IgD-negative memory B cell (primary cell): Measurements from ENCODE around the gene PTX4. TPM values are rescaled to one million over a fixed set of nuclear protein-coding genes. Genes with fewer than 3 reads are reported as not detected.
A peak's percentile ranks its signal among the peaks of the same experiment; 100 is the strongest.
"Not testable (repeated sequence)": the region's sequence is repeated elsewhere in the genome, so short reads cannot be mapped to it uniquely, and the experiment has no call there.

ENCODE experiments used
- H3K27ac Mint-ChIP-seq, 3 donors: one replicate each; pipeline ENCODE4 v1.8.0; 2020 to 2022; ENCODE audit warnings: mild to moderate bottlenecking in 3 of 3, mixed read lengths in 3 of 3, moderate library complexity in 1 of 3
- H3K27me3 Mint-ChIP-seq: one replicate; pipeline ENCODE4 v1.8.0; 2021; ENCODE audit warnings: mixed read lengths
- H3K36me3 Mint-ChIP-seq: one replicate; pipeline ENCODE4 v1.8.0; 2020; ENCODE audit warnings: mild to moderate bottlenecking, mixed read lengths
- H3K4me1 Mint-ChIP-seq, 3 donors: one replicate each; pipeline ENCODE4 v1.8.0; 2020 to 2022; ENCODE audit warnings: mixed read lengths in 3 of 3, mild to moderate bottlenecking in 1 of 3
- H3K4me3 Mint-ChIP-seq, 4 donors: one replicate each; pipeline ENCODE4 v1.8.0; 2020 to 2022; ENCODE audit warnings: mild to moderate bottlenecking in 4 of 4, mixed read lengths in 4 of 4, moderate library complexity in 3 of 4
- H3K9me3 Mint-ChIP-seq, 3 donors: one replicate each; pipeline ENCODE4 v1.8.0; 2020 to 2021; ENCODE audit warnings: mixed read lengths in 3 of 3, mild to moderate bottlenecking in 1 of 3
- polyA plus RNA-seq: library from polyadenylated mRNA; unstranded; fragments of 300-500 nt; fragmentation: Illumina TruSeq; gene quantifications from one replicate; pipeline ENCODE4 v1.2.3, GENCODE V29; 2021

PTX4 gene
- polyA plus RNA-seq, 1 donor from 2014 or later, result not detected

- Mint-ChIP-seq H3K4me3 (peak overlapping the region; percentile 71 to 92 (median 80)), H3K27me3 (no peaks in the 10 kb centered on the region), H3K4me1 (peaks cover 17 to 42% (median 35%) of the 10 kb centered on the region in 3 donors), H3K27ac (peak overlapping the region; percentile 91 to 99 (median 94)), H3K9me3 (no peaks in the 10 kb centered on the region), H3K36me3 (peaks cover 2% of the 10 kb centered on the region)
Observed at GRCh38 chr16:1470481-1471251, 18.1 kb downstream of the PTX4 start.

GRCh38 chr16:1469693-1470201 lies 19.0 kb downstream of the PTX4 start:
- Mint-ChIP-seq H3K27ac (peak overlapping the region; percentile 91 to 99 (median 96)), H3K9me3 (no peaks in the 10 kb centered on the region), H3K4me3 (peak overlapping the region; percentile 73 to 92 (median 87)), H3K27me3 (no peaks in the 10 kb centered on the region), H3K36me3 (no peaks in the 10 kb centered on the region), H3K4me1 (peaks cover 17 to 40% (median 35%) of the 10 kb centered on the region in 3 donors)

- Mint-ChIP-seq H3K27ac (peak overlapping the region; percentile 91 to 99 (median 96)), H3K4me3 (peak overlapping the region in 3 of 4 donors; percentile 73 to 88 (median 86)), H3K4me1 (peaks cover 17 to 40% (median 34%) of the 10 kb centered on the region in 3 donors)
- H3K9me3 Mint-ChIP-seq, H3K27me3 Mint-ChIP-seq, H3K36me3 Mint-ChIP-seq: not testable (repeated sequence)
Observed at GRCh38 chr16:1469141-1469540, 19.6 kb downstream of the PTX4 start.

GRCh38 chr16:1468426-1468810 lies 20.3 kb downstream of the PTX4 start:
- peak overlapping the region in 2 of 4 donors; percentile 12 to 54 for H3K4me3 Mint-ChIP-seq
- H3K4me1 Mint-ChIP-seq, result peaks cover 17 to 36% (median 32%) of the 10 kb centered on the region in 3 donors
- H3K27ac Mint-ChIP-seq, result peak overlapping the region in 1 of 3 donors; percentile 91
- H3K36me3 Mint-ChIP-seq, result no peaks in the 10 kb centered on the region
- no peaks in the 10 kb centered on the region for H3K9me3 Mint-ChIP-seq
- H3K27me3 Mint-ChIP-seq, result no peaks in the 10 kb centered on the region

- Mint-ChIP-seq H3K4me1 (peaks cover 11 to 29% (median 23%) of the 10 kb centered on the region in 3 donors), H3K4me3 (peak overlapping the region in 1 of 4 donors; percentile 60), H3K27ac (peak overlapping the region; percentile 39 to 91 (median 69)), H3K27me3 (no peaks in the 10 kb centered on the region), H3K36me3 (no peaks in the 10 kb centered on the region), H3K9me3 (no peaks in the 10 kb centered on the region)
Observed at GRCh38 chr16:1466968-1467521, 21.7 kb downstream of the PTX4 start.

GRCh38 chr16:1466054-1466453 lies 22.7 kb downstream of the PTX4 start:
- Mint-ChIP-seq H3K27ac (peak overlapping the region in 1 of 3 donors; percentile 56), H3K4me3 (peak overlapping the region in 1 of 4 donors; percentile 26), H3K4me1 (peaks cover 10 to 21% (median 19%) of the 10 kb centered on the region in 3 donors), H3K36me3 (no peaks in the 10 kb centered on the region), H3K27me3 (no peaks in the 10 kb centered on the region), H3K9me3 (no peaks in the 10 kb centered on the region)

GRCh38 chr16:1465567-1465915 lies 23.2 kb downstream of the PTX4 start:
- Mint-ChIP-seq H3K36me3 (no peaks in the 10 kb centered on the region), H3K27ac (peak overlapping the region in 1 of 3 donors; percentile 56), H3K4me1 (peaks cover 5 to 16% (median 15%) of the 10 kb centered on the region in 3 donors), H3K4me3 (peak overlapping the region in 1 of 4 donors; percentile 26), H3K27me3 (no peaks in the 10 kb centered on the region), H3K9me3 (no peaks in the 10 kb centered on the region)

GRCh38 chr16:1464894-1465566 lies 23.7 kb downstream of the PTX4 start:
- Mint-ChIP-seq H3K9me3 (no peaks in the 10 kb centered on the region), H3K4me3 (peak overlapping the region in 1 of 4 donors; percentile 48), H3K27me3 (no peaks in the 10 kb centered on the region), H3K27ac (peak overlapping the region in 1 of 3 donors; percentile 68), H3K36me3 (no peaks in the 10 kb centered on the region), H3K4me1 (peaks cover 5 to 12% (median 11%) of the 10 kb centered on the region in 3 donors)

- H3K36me3 Mint-ChIP-seq, result no peaks in the 10 kb centered on the region
- peak overlapping the region in 2 of 4 donors; percentile 26 to 37 for H3K4me3 Mint-ChIP-seq
- H3K9me3 Mint-ChIP-seq, result no peaks in the 10 kb centered on the region
- H3K27ac Mint-ChIP-seq, result peak overlapping the region in 1 of 3 donors; percentile 80
- H3K27me3 Mint-ChIP-seq, result no peaks in the 10 kb centered on the region
- H3K4me1 Mint-ChIP-seq, result peaks cover 0 to 8% (median 5%) of the 10 kb centered on the region in 3 donors
Observed at GRCh38 chr16:1464196-1464893, 24.4 kb downstream of the PTX4 start.

- no peaks in the 10 kb centered on the region for H3K9me3 Mint-ChIP-seq
- peak overlapping the region in 1 of 4 donors; percentile 12 for H3K4me3 Mint-ChIP-seq
- H3K4me1 Mint-ChIP-seq, result peaks cover 5 to 10% (median 9%) of the 10 kb centered on the region in 3 donors
- peak overlapping the region; percentile 63 to 91 (median 76) for H3K27ac Mint-ChIP-seq
- peaks cover 2% of the 10 kb centered on the region for H3K36me3 Mint-ChIP-seq
- H3K27me3 Mint-ChIP-seq, result no peaks in the 10 kb centered on the region
Observed at GRCh38 chr16:1461146-1461545, 27.6 kb downstream of the PTX4 start.

GRCh38 chr16:1460602-1461138 lies 28.1 kb downstream of the PTX4 start:
- Mint-ChIP-seq H3K27me3 (no peaks in the 10 kb centered on the region), H3K27ac (peak overlapping the region; percentile 63 to 91 (median 76)), H3K4me1 (peaks cover 5 to 10% (median 9%) of the 10 kb centered on the region in 3 donors), H3K4me3 (peak overlapping the region in 2 of 4 donors; percentile 12 to 60), H3K36me3 (peaks cover 2% of the 10 kb centered on the region), H3K9me3 (no peaks in the 10 kb centered on the region)

- no peak overlapping the region for H3K4me3 Mint-ChIP-seq
- peaks cover 5 to 10% (median 9%) of the 10 kb centered on the region in 3 donors for H3K4me1 Mint-ChIP-seq
- H3K9me3 Mint-ChIP-seq, result no peaks in the 10 kb centered on the region
- peaks cover 2% of the 10 kb centered on the region for H3K36me3 Mint-ChIP-seq
- no peaks in the 10 kb centered on the region for H3K27me3 Mint-ChIP-seq
- peak overlapping the region; percentile 63 to 91 (median 76) for H3K27ac Mint-ChIP-seq
Observed at GRCh38 chr16:1459967-1460366, 28.8 kb downstream of the PTX4 start.

- peak overlapping the region; percentile 57 to 92 (median 74) for H3K4me3 Mint-ChIP-seq
- no peaks in the 10 kb centered on the region for H3K9me3 Mint-ChIP-seq
- H3K4me1 Mint-ChIP-seq, result peaks cover 5 to 10% (median 9%) of the 10 kb centered on the region in 3 donors
- peaks cover 2% of the 10 kb centered on the region for H3K36me3 Mint-ChIP-seq
- no peaks in the 10 kb centered on the region for H3K27me3 Mint-ChIP-seq
- H3K27ac Mint-ChIP-seq, result peak overlapping the region; percentile 97 to 99 (median 98)
Observed at GRCh38 chr16:1458977-1459341, 29.8 kb downstream of the PTX4 start.

GRCh38 chr16:1458336-1458976 lies 30.3 kb downstream of the PTX4 start:
- Mint-ChIP-seq H3K9me3 (no peaks in the 10 kb centered on the region), H3K4me1 (peaks cover 5 to 10% (median 9%) of the 10 kb centered on the region in 3 donors), H3K27ac (peak overlapping the region; percentile 97 to 99 (median 98)), H3K36me3 (peaks cover 2% of the 10 kb centered on the region), H3K27me3 (no peaks in the 10 kb centered on the region), H3K4me3 (peak overlapping the region; percentile 57 to 92 (median 74))
